HG02973 (cell line): ENCODE results near the gene KIF13A.
"Not testable (repeated sequence)": the region's sequence is repeated elsewhere in the genome, so short reads cannot be mapped to it uniquely, and the experiment has no call there.

Experiments
- ATAC-seq: cut with Tn5 transposase; IDR thresholded peaks from one replicate; pipeline ENCODE4 v1.9.1; 2021; ENCODE audit warnings: moderate library complexity; ENCODE audit not compliant: unreplicated experiment

Gene KIF13A

DNA sequence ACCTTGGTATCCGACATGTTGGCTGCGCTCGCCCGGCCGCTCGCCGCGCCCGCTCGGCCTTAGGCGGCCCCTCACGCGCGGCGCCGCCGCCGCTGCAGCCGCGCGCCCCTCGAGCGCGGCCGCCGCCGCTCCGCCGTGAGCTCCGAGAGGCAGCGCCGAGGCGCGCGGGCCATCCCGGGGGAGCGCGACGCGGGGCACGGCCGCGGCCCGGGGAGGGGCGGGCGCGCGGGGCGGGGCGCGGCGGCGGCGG, at the start of gene KIF13A:
Gene KIF13A, minus strand, starts transcription at position 189 of the 250 bp plus-strand sequence. Its CDS starts 172 bp downstream, at position 17.
- ATAC-seq = peak; percentile 19

DNA sequence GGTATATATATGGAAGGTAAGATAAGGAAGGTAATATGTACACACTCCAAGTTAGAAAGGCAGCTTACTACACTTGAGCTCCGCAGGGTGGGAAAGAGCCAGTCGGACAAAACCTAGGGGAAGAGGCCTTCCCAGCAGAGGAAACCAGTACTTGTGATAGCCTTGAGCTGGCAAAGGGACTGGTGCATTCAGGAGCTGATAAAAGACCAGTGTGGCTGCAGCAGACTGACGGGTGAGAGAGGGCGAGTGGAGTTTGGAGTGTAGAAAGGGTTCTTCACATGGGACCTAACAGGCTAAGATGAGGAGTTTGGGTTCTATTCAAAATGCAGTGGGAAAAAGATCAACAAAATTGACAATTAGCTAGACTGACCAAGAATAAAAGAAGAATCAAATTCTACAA, 49.3 kb upstream of the KIF13A start:
- ATAC-seq = no peak

DNA sequence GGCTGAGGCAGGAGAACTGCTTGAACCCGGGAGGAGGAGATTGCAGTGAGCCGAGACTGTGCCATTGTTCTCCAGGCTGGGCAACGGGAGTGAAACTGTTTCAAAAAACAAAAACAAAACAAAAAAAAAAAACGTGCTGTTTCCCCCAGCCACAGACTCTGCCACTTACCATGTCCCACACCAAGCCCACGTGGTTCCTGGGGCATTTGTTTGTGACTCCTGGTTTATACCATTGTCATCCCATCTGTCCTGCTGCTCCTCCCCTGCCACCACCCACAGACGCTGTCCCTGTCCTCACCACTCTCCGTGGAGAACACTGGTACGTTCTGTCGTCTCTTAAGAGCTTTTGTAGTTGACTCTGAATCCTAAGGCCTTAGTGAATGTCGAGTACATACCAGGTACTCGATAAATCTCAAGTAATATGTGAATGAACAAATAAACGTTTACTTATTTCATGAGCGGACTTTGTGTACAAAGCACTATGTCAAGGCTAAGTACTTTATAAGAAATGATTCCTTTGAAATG, 48.0 kb upstream of the KIF13A start:
- no peak for ATAC-seq

DNA sequence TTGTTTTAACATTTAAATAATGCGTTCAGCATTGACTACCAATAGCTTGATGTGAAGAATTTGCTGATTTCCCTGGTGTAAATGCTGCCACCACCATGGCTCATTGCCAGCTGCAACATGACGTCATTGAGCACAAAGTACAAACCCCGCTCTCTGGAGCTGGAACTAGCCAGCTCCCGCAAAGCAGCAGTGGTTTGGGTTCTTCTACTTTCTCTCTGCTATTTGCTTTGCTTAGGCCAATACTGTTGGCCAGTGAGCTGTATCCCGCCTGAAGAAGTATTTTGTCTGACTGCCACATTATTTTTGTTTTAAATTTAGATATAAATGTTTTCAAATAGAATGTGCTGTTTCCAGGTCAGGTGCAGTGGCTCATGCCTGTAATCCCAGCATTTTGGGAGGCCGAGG, 47.4 kb upstream of the KIF13A start:
- no peak for ATAC-seq

DNA sequence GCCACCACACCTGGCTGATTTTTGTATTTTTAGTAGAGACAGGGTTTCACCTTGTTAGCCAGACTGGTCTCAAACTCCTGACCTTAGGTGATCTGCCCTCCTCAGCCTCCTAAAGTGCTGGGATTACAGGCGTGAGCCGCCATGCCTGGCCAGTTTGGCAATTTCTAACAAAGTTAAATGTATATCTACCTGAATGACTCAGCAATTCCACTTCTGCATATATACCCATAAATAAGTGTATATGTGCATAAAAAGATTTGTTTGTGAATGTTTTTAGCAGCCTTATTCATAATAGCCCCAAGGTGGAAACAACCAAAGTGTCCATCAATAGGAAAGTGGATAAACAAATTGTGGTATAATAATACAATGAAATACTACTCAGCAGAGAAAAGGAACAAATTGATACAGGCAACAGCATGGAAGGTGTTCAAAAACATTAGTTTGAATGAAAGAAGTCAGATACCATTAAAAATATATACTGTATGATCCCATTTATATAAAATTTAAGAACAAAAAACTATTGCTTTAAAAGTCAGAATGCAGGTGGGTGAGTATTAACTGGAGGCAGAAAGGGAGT, 44.3 kb upstream of the KIF13A start:
- no peak for ATAC-seq

DNA sequence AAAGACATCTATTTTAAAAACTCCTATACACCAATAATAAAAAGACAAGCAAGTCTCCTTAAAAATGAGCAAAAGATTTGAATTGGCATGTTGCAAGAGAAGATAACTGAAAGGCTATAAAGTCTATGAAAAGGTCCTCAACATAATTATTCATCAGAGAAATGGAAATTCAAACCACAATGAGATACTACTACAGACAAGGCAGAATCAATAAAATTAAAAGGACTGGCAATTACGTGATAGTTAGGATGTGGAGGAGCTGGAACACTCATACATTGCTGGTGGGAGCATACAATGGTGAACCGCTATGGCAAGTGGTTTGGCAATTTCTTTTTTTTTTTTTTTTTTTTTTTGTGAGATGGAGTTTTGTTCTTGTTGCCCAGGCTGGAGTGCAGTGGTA, 43.8 kb upstream of the KIF13A start:
- ATAC-seq = no peak

DNA sequence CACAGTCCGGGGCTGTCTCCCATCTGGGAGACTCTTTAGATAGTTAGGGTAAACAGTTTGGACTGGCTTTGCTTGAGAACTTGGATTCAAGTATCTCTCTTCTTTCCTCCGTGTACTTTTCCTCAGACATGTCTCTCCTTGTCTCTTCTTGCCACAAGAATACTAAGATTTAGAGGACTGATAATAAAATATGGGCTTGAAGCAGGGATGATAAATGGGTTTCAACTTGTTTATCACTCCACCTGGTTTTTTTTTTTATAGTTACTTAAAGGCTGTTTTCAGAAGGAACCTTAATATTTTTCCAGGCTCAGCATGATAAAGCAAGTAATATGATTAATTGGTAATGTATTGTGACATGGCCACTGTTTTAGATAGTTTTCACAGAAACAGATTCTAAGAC, 40.9 kb upstream of the KIF13A start:
- ATAC-seq = no peak

DNA sequence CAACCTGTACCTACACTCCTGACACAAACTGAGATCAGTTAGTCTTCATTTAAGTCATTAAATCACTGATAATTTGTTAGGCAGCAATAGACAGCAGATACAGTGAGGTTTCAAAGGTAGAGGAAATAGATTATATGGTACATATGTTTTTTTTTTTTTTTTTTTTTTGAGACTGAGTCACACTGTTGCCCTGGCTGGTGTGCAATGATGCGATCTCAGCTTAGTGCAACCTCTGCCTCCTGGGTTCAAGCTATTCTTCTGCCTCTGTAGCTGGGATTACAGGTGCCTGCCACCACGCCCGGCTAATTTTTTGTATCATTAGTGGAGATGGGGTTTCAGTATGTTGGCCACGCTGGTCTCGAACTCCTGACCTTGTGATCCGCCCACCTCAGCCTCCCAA, 38.2 kb upstream of the KIF13A start:
- ATAC-seq = no peak

DNA sequence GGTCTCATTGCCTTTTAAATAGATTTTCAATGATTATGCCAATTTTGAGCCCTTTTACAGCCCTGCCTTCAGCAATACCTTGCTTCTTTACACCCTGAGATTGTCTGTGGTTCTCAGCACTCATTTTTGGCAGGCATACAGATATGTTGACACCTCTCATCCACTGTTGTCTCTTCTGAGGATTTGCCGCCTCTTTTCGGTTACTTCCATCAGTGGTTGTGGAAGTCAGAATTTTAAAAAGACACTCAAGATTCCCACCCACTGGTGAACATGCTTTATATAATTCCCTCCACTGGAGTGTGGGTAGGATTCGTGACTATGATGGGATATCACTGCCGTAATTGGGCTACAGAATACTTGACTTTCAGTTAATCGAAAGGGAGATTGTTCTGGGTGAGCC, 37.4 kb upstream of the KIF13A start:
- ATAC-seq = no peak

DNA sequence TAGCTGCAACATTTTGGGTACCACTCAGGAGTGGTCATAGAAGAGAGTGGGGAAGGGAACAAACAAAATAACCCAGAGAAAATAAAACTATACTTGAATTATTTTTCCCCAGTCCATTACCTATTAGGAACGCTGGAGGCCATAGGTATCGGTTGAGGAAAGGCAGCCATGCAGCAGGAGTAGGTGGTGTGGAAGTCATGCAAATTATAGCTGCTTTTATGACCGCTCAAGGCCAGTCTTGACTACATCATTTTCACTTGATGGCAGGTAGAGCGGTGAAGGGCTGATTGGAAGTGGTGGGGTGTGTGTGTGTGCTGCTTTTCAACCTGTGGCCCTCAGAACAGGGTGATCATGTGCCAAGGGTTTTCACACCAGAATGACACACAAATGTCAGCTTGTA, 36.5 kb upstream of the KIF13A start:
- ATAC-seq = no peak

DNA sequence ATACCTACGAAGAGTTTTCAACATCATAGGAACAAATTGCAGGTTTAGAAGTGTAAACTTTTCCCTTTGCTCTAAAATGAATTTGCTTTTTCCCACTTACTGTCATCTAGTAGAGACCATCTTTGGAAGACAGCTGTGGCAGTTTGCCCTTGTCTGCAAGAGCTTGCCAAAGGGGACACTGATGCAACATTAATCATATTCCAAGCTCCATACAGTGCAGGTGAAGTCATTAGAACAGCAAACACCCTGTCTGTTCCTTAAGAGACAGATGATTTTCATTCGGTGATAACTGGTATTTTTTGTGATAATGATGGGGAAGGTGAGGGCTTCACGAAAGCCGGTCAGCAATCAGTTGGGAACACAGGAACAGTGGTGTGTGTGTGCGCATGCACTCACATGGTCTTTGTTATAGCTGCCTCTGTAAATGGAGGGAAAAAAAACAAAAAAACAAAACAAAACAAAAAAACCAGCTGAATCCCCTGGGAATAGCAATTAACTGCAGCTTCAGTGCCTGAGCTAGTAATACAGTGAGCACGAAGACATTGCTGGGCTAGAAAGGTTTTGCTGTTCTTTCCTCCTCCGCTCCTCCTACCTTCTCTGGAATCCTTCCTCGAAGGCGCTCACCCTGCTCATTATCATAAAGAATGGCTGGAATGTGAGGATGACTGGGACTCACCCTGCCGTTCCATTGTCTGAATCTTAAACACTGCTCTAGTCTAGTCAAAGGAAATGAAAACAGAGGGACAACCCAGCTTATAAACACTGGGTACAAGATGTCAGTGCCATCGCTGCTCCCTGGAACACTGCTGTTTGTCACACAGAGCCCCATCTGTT, 35.2 kb upstream of the KIF13A start:
- no peak for ATAC-seq

DNA sequence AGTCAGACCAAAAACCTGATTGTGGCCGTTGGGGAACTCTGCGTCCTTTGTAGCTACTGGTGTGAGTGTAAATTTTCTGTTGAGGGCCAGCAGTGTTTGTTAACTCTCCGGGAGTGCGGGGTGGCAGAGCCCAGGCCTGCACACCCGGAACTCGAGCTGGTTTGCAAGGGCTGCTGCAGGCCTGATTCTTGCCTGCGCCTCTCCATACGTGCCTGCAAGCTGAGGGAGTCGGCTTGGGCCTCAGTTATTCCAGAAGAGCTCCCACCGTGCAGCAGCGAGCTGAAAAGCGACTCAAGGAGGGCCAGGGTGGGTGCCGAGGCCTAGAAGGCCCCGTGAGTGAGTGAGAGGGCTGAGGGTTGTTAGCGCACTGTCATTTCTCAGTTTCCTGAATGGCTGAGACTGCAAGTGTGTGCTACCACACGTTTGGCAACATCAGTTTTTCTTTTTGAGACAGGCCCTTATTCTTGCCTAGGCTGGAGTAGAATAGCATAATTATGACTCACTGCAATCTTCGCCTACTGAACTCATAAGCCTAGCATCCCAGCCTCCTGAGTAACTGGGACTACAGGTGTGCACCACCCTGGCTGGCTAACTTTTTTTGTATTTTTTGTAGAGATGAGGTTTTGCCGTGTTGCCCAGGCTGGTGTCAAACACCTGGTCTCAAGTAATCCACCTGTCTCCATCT, 33.9 kb upstream of the KIF13A start:
- ATAC-seq = no peak

DNA sequence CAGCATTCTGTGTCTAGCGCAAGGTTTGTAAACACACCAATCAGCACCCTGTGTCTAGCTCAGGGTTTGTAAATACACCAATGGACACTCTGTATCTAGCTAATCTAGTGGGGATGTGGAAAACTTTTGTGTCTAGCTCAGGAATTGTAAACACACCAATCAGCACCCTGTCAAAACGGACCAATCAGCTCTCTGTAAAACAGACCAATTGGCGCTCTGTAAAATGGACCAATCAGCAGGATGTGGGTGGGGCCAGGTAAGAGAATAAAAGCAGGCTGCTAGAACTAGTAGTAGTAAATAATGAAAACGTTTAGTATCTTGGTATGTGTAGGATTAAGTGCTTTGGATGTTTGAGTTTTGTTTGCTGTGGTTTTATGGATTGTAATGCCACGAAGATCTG, 33.1 kb upstream of the KIF13A start:
- ATAC-seq = not testable (repeated sequence)

DNA sequence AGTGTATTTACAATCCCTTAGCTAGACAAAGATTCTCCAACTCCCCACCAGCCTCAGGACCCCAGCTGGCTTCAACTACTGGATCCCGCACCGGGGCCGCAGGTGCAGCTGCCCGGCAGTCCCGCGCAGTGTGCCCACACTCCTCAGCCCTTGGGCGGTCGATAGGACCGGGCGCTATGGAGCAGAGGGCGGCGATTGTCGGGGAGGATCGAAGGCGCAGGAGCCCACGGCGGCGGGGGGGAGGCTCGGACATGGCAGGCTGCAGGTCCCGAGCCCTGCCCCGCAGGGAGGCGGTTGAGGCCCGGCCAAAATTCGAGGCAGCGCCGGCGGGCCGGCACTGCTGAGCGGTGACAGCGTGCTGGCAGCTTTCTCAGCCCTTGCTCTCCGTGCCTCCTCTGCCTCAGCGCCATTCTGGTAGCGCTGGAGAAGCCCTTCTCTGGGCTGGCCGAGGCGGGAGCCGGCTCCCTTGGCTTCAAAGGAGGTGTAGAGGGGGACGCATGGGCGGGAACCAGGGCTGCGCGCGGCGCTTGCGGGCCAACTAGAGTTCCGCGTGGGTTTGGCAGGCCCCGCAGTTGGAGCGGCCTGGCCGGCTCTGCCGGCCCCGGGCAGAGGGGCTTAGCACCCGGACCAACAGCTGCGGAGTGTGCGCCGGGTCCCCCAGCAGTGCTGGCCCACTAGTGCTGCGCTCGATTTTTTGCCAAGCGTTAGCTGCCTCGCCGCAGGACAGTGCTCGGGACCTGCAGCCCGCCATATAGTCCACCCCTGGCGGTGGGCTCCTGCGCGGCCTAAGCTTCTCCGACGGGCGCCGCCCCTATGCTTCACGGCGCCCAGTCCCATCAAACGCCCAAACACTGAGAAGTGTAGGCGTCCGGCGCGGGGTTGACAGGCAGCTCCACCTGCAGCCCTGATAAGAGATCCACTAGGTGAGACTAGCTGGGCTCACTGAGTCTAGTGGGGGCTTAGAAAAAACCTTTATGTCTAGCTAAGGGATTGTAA, 32.4 kb upstream of the KIF13A start:
- ATAC-seq = no peak

DNA sequence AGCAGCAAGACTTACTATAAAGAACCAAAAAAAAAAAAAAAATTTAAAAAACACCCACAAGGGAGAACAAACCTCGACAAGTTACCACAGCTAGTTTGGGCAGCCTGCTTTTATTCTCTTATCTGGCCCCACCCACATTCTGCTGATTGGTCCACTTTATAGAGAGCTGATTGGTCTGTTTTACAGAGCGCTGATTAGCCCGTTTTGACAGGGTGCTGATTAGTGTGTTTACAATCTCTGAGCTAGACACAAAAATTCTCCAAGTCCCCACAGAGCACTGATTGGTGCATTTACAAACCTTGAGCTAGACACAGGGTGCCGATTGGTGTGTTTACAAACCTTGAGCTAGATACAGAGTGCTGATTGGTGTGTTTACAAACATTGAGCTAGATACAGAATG, 31.7 kb upstream of the KIF13A start:
- ATAC-seq = not testable (repeated sequence)

DNA sequence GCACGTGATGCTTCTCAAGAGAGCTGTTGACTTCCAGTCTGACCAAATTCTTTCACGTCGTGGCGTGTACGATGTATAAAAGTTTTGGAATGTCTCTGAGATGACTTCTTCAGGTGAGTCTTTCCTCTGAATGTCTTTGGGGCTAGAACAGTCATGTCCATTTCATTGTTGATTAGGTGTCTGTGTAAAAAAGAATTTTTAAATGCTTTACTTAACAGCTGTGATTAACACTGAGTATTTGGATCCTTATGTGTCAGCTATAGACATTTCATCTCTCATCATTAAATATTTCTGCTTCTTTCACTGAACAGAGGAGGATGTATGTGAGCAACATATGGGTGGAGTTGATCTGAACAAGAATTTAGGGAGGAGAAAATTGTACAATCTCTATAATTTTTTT, 29.3 kb upstream of the KIF13A start:
- ATAC-seq = no peak

DNA sequence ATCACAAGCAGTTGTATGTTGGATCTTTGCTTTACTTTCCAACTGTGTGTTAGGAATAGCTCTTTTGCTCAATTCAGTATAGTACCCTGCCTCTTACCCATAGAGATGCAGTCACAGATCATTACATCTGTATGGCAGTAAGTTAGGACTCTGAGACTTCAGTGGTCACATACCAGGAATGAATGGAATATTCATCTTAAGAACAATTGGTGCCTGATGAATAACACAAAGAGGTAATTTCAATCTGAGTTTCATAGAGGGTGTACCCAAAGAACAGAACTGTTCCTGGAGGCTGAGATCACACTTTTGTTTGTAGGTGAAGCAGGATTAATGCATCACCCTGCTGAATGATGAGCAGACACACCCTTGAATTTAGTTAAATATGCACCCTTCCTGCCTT, 28.7 kb upstream of the KIF13A start:
- ATAC-seq = no peak

DNA sequence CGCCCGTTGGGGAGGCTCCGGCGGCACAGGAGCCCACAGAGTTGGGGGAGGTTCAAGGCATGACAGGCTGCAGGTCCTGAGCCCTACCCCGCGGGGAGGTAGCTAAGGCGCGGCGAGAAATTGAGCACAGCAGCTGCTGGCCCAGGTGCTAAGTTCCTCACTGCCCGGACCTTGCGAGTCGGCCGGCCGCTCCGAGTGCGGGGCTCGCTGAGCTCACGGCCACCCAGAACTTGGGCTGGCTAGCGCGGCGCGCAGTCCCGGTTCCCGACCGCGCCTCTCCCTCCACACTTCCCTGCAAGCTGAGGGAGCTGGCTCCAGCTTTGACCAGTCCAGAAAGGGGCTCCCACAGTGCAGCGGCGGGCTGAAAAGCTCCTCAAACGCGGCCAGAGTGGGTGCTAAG, 23.9 kb upstream of the KIF13A start:
- no peak for ATAC-seq

DNA sequence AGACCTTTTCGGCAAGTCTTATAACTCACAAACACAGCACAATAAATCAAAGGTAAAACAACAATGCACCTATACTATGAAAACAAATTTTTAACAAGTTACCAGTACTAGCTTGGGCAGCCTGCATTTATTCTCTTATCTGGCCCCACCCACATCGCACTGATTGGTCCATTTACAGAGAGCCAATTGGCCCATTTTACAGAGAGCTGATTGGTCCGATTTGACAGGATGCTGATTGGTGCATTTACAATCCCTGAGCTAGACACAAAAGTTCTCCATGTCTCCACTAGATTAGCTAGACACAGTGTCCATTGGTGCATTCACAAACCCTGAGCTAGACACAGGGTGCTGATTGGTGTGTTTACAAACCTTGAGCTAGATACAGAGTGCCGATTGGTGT, 23.1 kb upstream of the KIF13A start:
- not testable (repeated sequence) for ATAC-seq

DNA sequence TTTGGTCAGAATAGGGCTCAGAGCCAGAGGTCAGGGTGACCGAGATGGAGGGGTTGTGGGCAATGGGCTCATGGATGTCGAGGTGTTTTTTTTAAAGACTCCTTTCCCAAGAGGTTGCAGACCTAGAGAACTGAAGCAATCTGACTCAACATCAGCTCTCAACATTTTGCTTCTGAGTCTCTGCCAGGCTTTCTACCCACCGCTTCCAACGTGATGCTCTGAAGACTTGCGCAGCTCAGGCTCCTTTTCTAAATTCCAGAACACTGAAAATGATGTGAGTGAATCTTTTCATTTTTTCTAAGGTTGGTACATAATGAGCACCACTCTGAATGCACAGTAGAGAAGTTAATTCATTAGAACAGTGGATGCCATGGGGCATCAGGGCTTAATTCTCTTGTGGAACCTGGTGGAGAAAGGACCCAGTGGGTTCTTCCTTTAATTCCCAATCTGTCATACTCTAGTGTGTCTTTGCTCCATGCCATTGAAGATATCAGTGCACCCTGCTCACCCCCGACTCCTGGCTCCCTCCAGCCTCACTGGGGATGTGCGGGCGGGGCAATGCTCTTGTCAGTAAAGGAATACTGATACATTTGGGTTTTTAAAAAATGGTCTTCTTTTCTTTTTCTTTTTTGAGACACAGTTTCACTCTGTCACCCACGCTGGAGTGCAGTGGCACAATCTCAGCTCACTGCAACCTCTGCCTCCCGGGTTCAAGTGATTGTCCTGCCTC, 17.0 kb upstream of the KIF13A start:
- no peak for ATAC-seq
